Endothelial cell of umbilical vein (primary cell): Measurements from ENCODE around the gene CNPY1. TPM values are rescaled to one million over a fixed set of nuclear protein-coding genes. Genes with fewer than 3 reads are reported as not detected.

Experiments used
- BruUV-seq: library from RNA; stranded (reverse); fragments of 400-500 nt; replicated peaks from 2 replicates; lab custom pipeline; 2021; lab: Mats Ljungman, UMichigan
- CTCF ChIA-PET: fragments of 300-600, 350-600 bp; sonication (Branson Sonifier 250); formaldehyde crosslinking; loops from one replicate; lab custom pipeline; 2021; ENCODE audit warnings: antibody characterized with exemption, inconsistent platforms; lab: Charles Lee
- POLR2A ChIA-PET: fragments of 300-600, 350-600 bp; sonication (Branson Sonifier 250); formaldehyde crosslinking; loops from one replicate; lab custom pipeline; 2021; ENCODE audit warnings: antibody characterized with exemption, inconsistent platforms; lab: Charles Lee
- DNase-seq: peaks from one replicate; pipeline ENCODE4 v3.0.0-alpha.2; 2011; ENCODE audit warnings: low read depth, low spot score
- FAIRE-seq: peaks from 2 replicates; lab custom pipeline; 2011; peaks lifted over from hg19 to GRCh38; lab: Jason Lieb, UNC
- H2AFZ ChIP-seq: 2 replicates; pipeline ENCODE4 v1.6.0; 2012; ENCODE audit warnings: low read depth, low read length, control low read depth, inconsistent platforms
- H3K27ac ChIP-seq: 2 replicates; pipeline ENCODE4 v1.5.1; 2011; ENCODE audit warnings: low read depth, mild to moderate bottlenecking, control low read depth, low read length, moderate library complexity; ENCODE audit not compliant: insufficient read depth
- H3K27me3 ChIP-seq, 2 experiments: 2 replicates each; pipeline versions ENCODE4 v1.6.0 to v1.6.1; 2011; ENCODE audit warnings: low read length in 2 of 2, mixed read lengths in 1 of 2; ENCODE audit not compliant: control insufficient read depth in 2 of 2, insufficient read depth in 2 of 2
- H3K36me3 ChIP-seq, 2 experiments: 2 replicates in 1 of 2; 3 replicates in 1 of 2; pipeline ENCODE4 v1.5.1; 2011; ENCODE audit warnings: low read length in 2 of 2, mild to moderate bottlenecking in 1 of 2, moderate library complexity in 1 of 2; ENCODE audit not compliant: control insufficient read depth in 2 of 2, insufficient read depth in 2 of 2; ENCODE audit errors: extremely low read depth in 1 of 2
- H3K4me1 ChIP-seq: 3 replicates; pipeline ENCODE4 v1.5.1; 2011; ENCODE audit warnings: mild to moderate bottlenecking, low read length; ENCODE audit not compliant: control insufficient read depth, insufficient read depth; ENCODE audit errors: extremely low read depth
- H3K4me2 ChIP-seq: 2 replicates; pipeline ENCODE4 v1.6.1; 2011; ENCODE audit warnings: low read length, control low read depth, mixed read lengths; ENCODE audit not compliant: insufficient read depth
- H3K4me3 ChIP-seq, 3 experiments: fragments of 200-600 bp in 1 of 3; sonication (generic), shearing (Covaris generic) in 1 of 3; replicated peaks in 1 of 3; 2 replicates each; pipeline ENCODE4 v1.5.1; 2011 to 2016; ENCODE audit warnings: control low read depth in 3 of 3, low read length in 3 of 3, mild to moderate bottlenecking in 2 of 3, inconsistent platforms in 1 of 3, low read depth in 1 of 3, moderate library complexity in 1 of 3; ENCODE audit not compliant: insufficient read depth in 1 of 3
- H3K79me2 ChIP-seq: 2 replicates; pipeline ENCODE4 v1.6.0; 2012; ENCODE audit warnings: low read length, inconsistent platforms; ENCODE audit not compliant: control insufficient read depth, insufficient read depth
- H3K9ac ChIP-seq: replicated peaks from 2 replicates; pipeline ENCODE3; 2011; ENCODE audit warnings: low read length, control low read depth; ENCODE audit not compliant: insufficient read depth; ENCODE audit errors: extremely low read depth
- H3K9me1 ChIP-seq: replicated peaks from 3 replicates; pipeline ENCODE4 v1.6.0; 2011; ENCODE audit warnings: mild to moderate bottlenecking, low read length; ENCODE audit not compliant: control insufficient read depth, insufficient read depth; ENCODE audit errors: extremely low read depth
- H3K9me3 ChIP-seq: replicated peaks from 2 replicates; pipeline ENCODE4 v1.5.1; 2012; ENCODE audit warnings: low read length, inconsistent platforms; ENCODE audit not compliant: control insufficient read depth, insufficient read depth
- H4K20me1 ChIP-seq: replicated peaks from 2 replicates; pipeline ENCODE3; 2011; ENCODE audit warnings: mild to moderate bottlenecking, low read length; ENCODE audit not compliant: control insufficient read depth, insufficient read depth; ENCODE audit errors: extremely low read depth
- CTCF ChIP-seq, 2 donors: IDR thresholded peaks; 1 replicate in 1 of 2; 2 replicates in 1 of 2; pipeline ENCODE4 v1.5.1; 2011; ENCODE audit warnings: low read length in 2 of 2, mild to moderate bottlenecking in 2 of 2, moderate library complexity in 2 of 2, control low read depth in 1 of 2, inconsistent platforms in 1 of 2, low read depth in 1 of 2; ENCODE audit not compliant: insufficient read depth in 1 of 2; ENCODE audit errors: extremely low read depth in 1 of 2
- EZH2 ChIP-seq: IDR thresholded peaks from 2 replicates; pipeline ENCODE4 v1.6.1; 2012; ENCODE audit warnings: borderline replicate concordance, low read depth, mild to moderate bottlenecking, moderate library complexity, low read length, inconsistent platforms; ENCODE audit not compliant: severe bottlenecking
- FOS ChIP-seq: IDR thresholded peaks from 2 replicates; pipeline ENCODE4 v1.6.1; 2011; ENCODE audit warnings: mild to moderate bottlenecking, low read length, moderate library complexity, borderline replicate concordance; ENCODE audit not compliant: insufficient read depth
- GATA2 ChIP-seq: IDR thresholded peaks from 2 replicates; pipeline ENCODE4 v1.7.0; 2011; ENCODE audit warnings: low read depth, mild to moderate bottlenecking, moderate library complexity, mixed read lengths, low read length; ENCODE audit not compliant: insufficient read length, insufficient read depth
- JUN ChIP-seq: IDR thresholded peaks from 2 replicates; pipeline ENCODE4 v1.6.1; 2011; ENCODE audit warnings: borderline replicate concordance, low read depth; ENCODE audit not compliant: insufficient read length, insufficient read depth
- MAX ChIP-seq: IDR thresholded peaks from 2 replicates; pipeline ENCODE4 v1.6.1; 2011; ENCODE audit not compliant: insufficient read depth, insufficient read length
- MYC ChIP-seq: IDR thresholded peaks from one replicate; pipeline ENCODE4 v1.6.1; 2011; ENCODE audit warnings: mild to moderate bottlenecking, low read depth, low read length
- POLR2A ChIP-seq: IDR thresholded peaks from 2 replicates; pipeline ENCODE4 v1.6.1; 2012; ENCODE audit warnings: low read depth, mild to moderate bottlenecking, control low read depth, low read length
- POLR2AphosphoS5 ChIP-seq: IDR thresholded peaks from 2 replicates; pipeline ENCODE4 v1.6.1; 2012; ENCODE audit warnings: low read depth, mild to moderate bottlenecking, control low read depth, low read length, moderate library complexity; ENCODE audit not compliant: insufficient read depth
- dilution Hi-C: fragments of 300-500 bp; cut with MboI; formaldehyde crosslinking; loops from one replicate; pipeline ENCODE4 v1.15.0; 2019; ENCODE audit warnings: low sequenced_read_pairs; ENCODE audit not compliant: extremely low pct_ligation_motif_present
- intact Hi-C: fragments of 100-400 bp; cut with micrococcal nuclease; formaldehyde crosslinking; loops from one replicate; pipeline ENCODE4 v1.10.0; 2022
- polyA plus RNA-seq, 4 experiments: library from polyadenylated mRNA; depleted of rRNA in 3 of 4; stranded (reverse) in 3 of 4; unstranded in 1 of 4; fragments of >200 nt; gene quantifications; 2 replicates each; pipeline versions ENCODE4 v1.2.1 to v1.2.3, GENCODE V29; 2011 to 2012; ENCODE audit warnings: missing spikeins in 1 of 4
- total RNA-seq: library from RNA; stranded (reverse); gene quantifications from 2 replicates; pipeline ENCODE4 v1.2.3, GENCODE V29; 2021

Gene CNPY1
- total and polyA plus RNA-seq, 2 donors (not counting 3 experiments of a cell fraction or from before 2014, with no cell fraction given) = not detected

DNA sequence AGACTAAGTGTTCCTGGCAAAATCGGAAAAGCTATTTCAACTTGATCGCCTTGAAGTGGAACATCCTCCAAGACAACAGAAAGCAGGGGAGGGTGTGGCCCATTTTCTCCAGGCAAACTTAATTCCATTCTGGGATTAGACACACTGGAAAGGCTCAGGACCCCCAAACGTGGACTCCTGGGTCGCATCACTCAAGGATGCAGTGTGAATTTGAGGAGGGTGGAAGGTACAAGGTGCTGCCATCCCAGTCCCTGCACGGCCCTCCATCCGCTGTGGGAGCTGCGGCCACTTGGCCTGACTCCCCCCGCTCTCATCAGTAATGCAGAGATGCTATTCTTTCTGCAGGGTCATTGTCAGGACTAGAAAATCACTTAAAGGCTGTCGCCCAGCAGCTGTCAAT lies 2.4 kb downstream of the CNPY1 start:
- Histone ChIP-seq H2AFZ (no peak overlapping the region), H3K4me3 (no peak overlapping the region), H3K27me3 (no peaks in the 10 kb centered on the region), H3K79me2 (no peaks in the 10 kb centered on the region), H3K27ac (no peak overlapping the region), H3K36me3 (no peaks in the 10 kb centered on the region), H3K4me1 (no peaks in the 10 kb centered on the region), H3K9me3 (no peaks in the 10 kb centered on the region), H4K20me1 (no peaks in the 10 kb centered on the region), H3K9ac (no peak overlapping the region), H3K4me2 (no peak overlapping the region), H3K9me1 (no peaks in the 10 kb centered on the region)
- TF ChIP-seq GATA2 (no peak), CTCF (IDR thresholded peaks at IDR 0.05; ENCODE audit: extremely low read depth in 1 of 2, insufficient read depth in 1 of 2, low read depth in 1 of 2, low read length in 2 of 2) (no peak), POLR2AphosphoS5 (no peak), JUN (no peak), MYC (no peak), FOS (no peak), MAX (no peak), POLR2A (no peak), EZH2 (no peak)
- dilution Hi-C loops (no loop called here), intact Hi-C loops (no loop called here)
- POLR2A ChIA-PET = no interaction called here
- no peak for DNase-seq
- CTCF ChIA-PET = no interaction called here
- no peak for FAIRE-seq
- BruUV-seq = no TSS peak
